HepG2 (cell line): Measurements from ENCODE around the gene MFRP.

ENCODE experiments used
- CEBPB ChIP-seq: IDR thresholded peaks from 2 replicates; pipeline ENCODE4 v1.6.1; 2011; ENCODE audit warnings: low read depth, low read length, improper control_type of control experiment, borderline replicate concordance
- CTCF ChIP-seq: sonication (generic); formaldehyde crosslinking; IDR thresholded peaks from 2 replicates; pipeline ENCODE4 v1.5.0; 2020; ENCODE audit warnings: mild to moderate bottlenecking, missing genetic modification reagents, moderate library complexity
- KDM1A ChIP-seq: IDR thresholded peaks from 2 replicates; pipeline ENCODE4 v1.6.1; 2016; ENCODE audit warnings: missing compliant biosample characterization
- MAZ ChIP-seq, 2 experiments: sonication (generic) in 1 of 2; formaldehyde crosslinking in 1 of 2; IDR thresholded peaks; 2 replicates each; pipeline versions ENCODE4 v1.5.0 to v1.6.1; 2012 to 2020; ENCODE audit warnings: low read depth in 2 of 2, mild to moderate bottlenecking in 2 of 2, borderline replicate concordance in 1 of 2, improper control_type of control experiment in 1 of 2, low read length in 1 of 2, missing genetic modification reagents in 1 of 2, moderate library complexity in 1 of 2
- NFE2L1 ChIP-seq: sonication (generic); formaldehyde crosslinking; IDR thresholded peaks from 2 replicates; pipeline ENCODE4 v1.4.0; 2020; ENCODE audit warnings: missing genetic modification reagents, mild to moderate bottlenecking, borderline replicate concordance
- SMAD9 ChIP-seq: sonication (generic); formaldehyde crosslinking; IDR thresholded peaks from 2 replicates; pipeline ENCODE4 v1.5.1; 2020; ENCODE audit warnings: mild to moderate bottlenecking, missing genetic modification reagents
- TAF1 ChIP-seq: sonication (generic); formaldehyde crosslinking; IDR thresholded peaks from 2 replicates; pipeline ENCODE4 v1.4.0; 2020; ENCODE audit warnings: missing genetic modification reagents
- YEATS4 ChIP-seq: sonication (generic); formaldehyde crosslinking; IDR thresholded peaks from 2 replicates; pipeline ENCODE4 v1.4.0; 2020; ENCODE audit warnings: missing genetic modification reagents, borderline replicate concordance
- ZNF282 ChIP-seq: fragments of 450-650 bp; IDR thresholded peaks from 2 replicates; pipeline ENCODE4 v1.6.1; 2018; ENCODE audit not compliant: partially characterized antibody
- ZNF629 ChIP-seq: sonication (generic); formaldehyde crosslinking; conservative IDR thresholded peaks from 2 replicates; pipeline ENCODE4 v1.5.0; 2020; ENCODE audit warnings: missing genetic modification reagents
- TF ChIP-seq, protein P1 (sequence below): IDR thresholded peaks from 2 replicates; pipeline ENCODE4 v1.6.1; 2012; ENCODE audit warnings: low read length, improper control_type of control experiment

GRCh38 chr11:119373059-119373920 is 26.8 kb upstream of the MFRP start:
- TF ChIP-seq ZNF629 (no peak), CEBPB (no peak), MAZ (IDR thresholded peaks at IDR 0.05; ENCODE audit: borderline replicate concordance, low read depth, low read length) (no peak), MAZ (CRISPR knock-in tag; IDR thresholded peaks at IDR 0.05; ENCODE audit: low read depth) (no peak), SMAD9 (CRISPR knock-in tag) (no peak), YEATS4 (CRISPR knock-in tag) (no peak), ZNF282 (no peak), KDM1A (CRISPR knock-in tag) (no peak), NFE2L1 (CRISPR knock-in tag) (no peak), CTCF (CRISPR knock-in tag) (no peak), TAF1 (CRISPR knock-in tag) (no peak)
- TF ChIP-seq, protein P1, sequence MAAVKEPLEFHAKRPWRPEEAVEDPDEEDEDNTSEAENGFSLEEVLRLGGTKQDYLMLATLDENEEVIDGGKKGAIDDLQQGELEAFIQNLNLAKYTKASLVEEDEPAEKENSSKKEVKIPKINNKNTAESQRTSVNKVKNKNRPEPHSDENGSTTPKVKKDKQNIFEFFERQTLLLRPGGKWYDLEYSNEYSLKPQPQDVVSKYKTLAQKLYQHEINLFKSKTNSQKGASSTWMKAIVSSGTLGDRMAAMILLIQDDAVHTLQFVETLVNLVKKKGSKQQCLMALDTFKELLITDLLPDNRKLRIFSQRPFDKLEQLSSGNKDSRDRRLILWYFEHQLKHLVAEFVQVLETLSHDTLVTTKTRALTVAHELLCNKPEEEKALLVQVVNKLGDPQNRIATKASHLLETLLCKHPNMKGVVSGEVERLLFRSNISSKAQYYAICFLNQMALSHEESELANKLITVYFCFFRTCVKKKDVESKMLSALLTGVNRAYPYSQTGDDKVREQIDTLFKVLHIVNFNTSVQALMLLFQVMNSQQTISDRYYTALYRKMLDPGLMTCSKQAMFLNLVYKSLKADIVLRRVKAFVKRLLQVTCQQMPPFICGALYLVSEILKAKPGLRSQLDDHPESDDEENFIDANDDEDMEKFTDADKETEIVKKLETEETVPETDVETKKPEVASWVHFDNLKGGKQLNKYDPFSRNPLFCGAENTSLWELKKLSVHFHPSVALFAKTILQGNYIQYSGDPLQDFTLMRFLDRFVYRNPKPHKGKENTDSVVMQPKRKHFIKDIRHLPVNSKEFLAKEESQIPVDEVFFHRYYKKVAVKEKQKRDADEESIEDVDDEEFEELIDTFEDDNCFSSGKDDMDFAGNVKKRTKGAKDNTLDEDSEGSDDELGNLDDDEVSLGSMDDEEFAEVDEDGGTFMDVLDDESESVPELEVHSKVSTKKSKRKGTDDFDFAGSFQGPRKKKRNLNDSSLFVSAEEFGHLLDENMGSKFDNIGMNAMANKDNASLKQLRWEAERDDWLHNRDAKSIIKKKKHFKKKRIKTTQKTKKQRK: no peak
